Kidney (tissue), 14 donors: ENCODE measurements around the gene PDE4D. TPM values are rescaled to one million over a fixed set of nuclear protein-coding genes. Genes with fewer than 3 reads are reported as not detected.

Experiments
- DNase-seq, 5 donors: peaks; one replicate each; pipeline ENCODE4 v3.0.0-alpha.2; 2013 to 2020
- FAIRE-seq: peaks from 2 replicates; lab custom pipeline; 2012; peaks lifted over from hg19 to GRCh38; lab: Jason Lieb, UNC
- H3K27ac ChIP-seq, 2 donors: one replicate each; pipeline ENCODE4 v1.7.0; 2013; ENCODE audit warnings: low read depth in 2 of 2, low read length in 2 of 2, inconsistent platforms in 1 of 2
- H3K27me3 ChIP-seq: one replicate; pipeline ENCODE4 v1.7.1; 2013; ENCODE audit warnings: low read length, inconsistent platforms; ENCODE audit not compliant: control insufficient read depth, insufficient read depth
- H3K36me3 ChIP-seq, 3 donors: one replicate each; pipeline versions ENCODE4 v1.7.0 to v1.7.1; 2013; ENCODE audit warnings: low read length in 3 of 3, control low read depth in 1 of 3, inconsistent platforms in 1 of 3; ENCODE audit not compliant: insufficient read depth in 3 of 3, control insufficient read depth in 2 of 3
- H3K4me1 ChIP-seq, 3 donors: one replicate each; pipeline versions ENCODE4 v1.7.0 to v1.7.1; 2013; ENCODE audit warnings: low read length in 3 of 3, inconsistent platforms in 1 of 3, low read depth in 1 of 3; ENCODE audit not compliant: control insufficient read depth in 2 of 3, insufficient read depth in 2 of 3
- H3K4me3 ChIP-seq, 3 donors: one replicate each; pipeline versions ENCODE4 v1.7.0 to v1.8.1; 2013; ENCODE audit warnings: low read length in 3 of 3, control low read depth in 1 of 3, inconsistent platforms in 1 of 3
- H3K9ac ChIP-seq, 3 donors: one replicate each; pipeline versions ENCODE4 v1.7.0 to v1.7.1; 2013; ENCODE audit warnings: low read length in 3 of 3, control low read depth in 1 of 3, inconsistent platforms in 1 of 3
- H3K9me3 ChIP-seq, 3 donors: one replicate each; pipeline versions ENCODE4 v1.7.0 to v1.7.1; 2013; ENCODE audit warnings: low read length in 3 of 3, control low read depth in 1 of 3, inconsistent platforms in 1 of 3; ENCODE audit not compliant: control insufficient read depth in 2 of 3, insufficient read depth in 1 of 3
- CTCF ChIP-seq: IDR thresholded peaks from 3 replicates; pipeline ENCODE4 v1.5.1; 2012; ENCODE audit warnings: mild to moderate bottlenecking, moderate library complexity, borderline replicate concordance; ENCODE audit not compliant: insufficient read depth; ENCODE audit errors: extremely low read depth
- intact Hi-C: fragments of 100-400 bp; cut with DNase I; formaldehyde crosslinking; loops from one replicate; pipeline ENCODE4 v1.11.1; 2022
- polyA plus RNA-seq: library from polyadenylated mRNA; stranded (reverse); fragments of 350-450 nt; fragmentation: Illumina TruSeq; extraction: RNeasy Lipid Tissue Mini Kit (QIAGEN cat#74804); gene quantifications from one replicate; pipeline ENCODE4 v1.2.3, GENCODE V29; 2014; ENCODE audit warnings: low read depth, low replicate concordance; ENCODE audit not compliant: insufficient read depth
- total RNA-seq: library from RNA; stranded (reverse); fragmentation: NEBNext Ultra II Directional; extraction: Animal tissue kit (Norgen Biotek cat#: 25700); gene quantifications from one replicate; pipeline ENCODE4 v1.2.1, GENCODE V29; 2021
- donor health status: control.
- donor health status: control.
- donor health status: control.
- donor health status: control.
- donor health status: control.
- donor health status: DM: yes; HTN: yes; CAD: no.
- donor health status: Normal renal cell carcinoma (clear cell type).

Gene PDE4D
- total and polyA plus RNA-seq, 2 donors from 2014 or later: 9.2 to 78.9 TPM

DNA sequence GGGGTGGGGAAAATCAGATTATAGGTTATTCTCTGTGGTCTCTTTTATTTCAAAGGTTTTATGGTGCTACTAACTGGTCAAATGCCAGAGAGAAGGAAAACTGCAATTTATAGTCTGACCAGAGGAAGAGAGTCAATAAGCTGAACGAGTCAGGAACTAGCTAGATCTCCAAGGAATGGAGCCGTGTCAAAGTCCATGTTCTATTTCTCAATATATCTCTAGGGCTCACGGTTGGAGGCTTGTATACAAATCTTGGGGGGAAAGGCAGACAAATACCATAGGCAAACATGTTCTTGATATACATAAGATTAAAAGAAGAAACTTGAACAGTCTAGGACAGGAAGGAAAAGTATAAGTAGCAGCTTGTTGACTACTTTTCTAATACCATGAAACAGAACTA, 627.1 kb downstream of the PDE4D start:
- FAIRE-seq (no peak), DNase-seq (peak in 1 of 5 donors; percentile 44)
- no peak for TF ChIP-seq CTCF
- Histone ChIP-seq H3K36me3 (no peaks in the 10 kb centered on the region), H3K27ac (no peak overlapping the region), H3K4me3 (peak overlapping the region in 1 of 3 donors; percentile 3), H3K27me3 (no peaks in the 10 kb centered on the region), H3K9me3 (no peaks in the 10 kb centered on the region), H3K4me1 (peaks cover 2 to 8% (median 4%) of the 10 kb centered on the region in 3 donors), H3K9ac (no peak overlapping the region)
- intact Hi-C loops: no loop called here

DNA sequence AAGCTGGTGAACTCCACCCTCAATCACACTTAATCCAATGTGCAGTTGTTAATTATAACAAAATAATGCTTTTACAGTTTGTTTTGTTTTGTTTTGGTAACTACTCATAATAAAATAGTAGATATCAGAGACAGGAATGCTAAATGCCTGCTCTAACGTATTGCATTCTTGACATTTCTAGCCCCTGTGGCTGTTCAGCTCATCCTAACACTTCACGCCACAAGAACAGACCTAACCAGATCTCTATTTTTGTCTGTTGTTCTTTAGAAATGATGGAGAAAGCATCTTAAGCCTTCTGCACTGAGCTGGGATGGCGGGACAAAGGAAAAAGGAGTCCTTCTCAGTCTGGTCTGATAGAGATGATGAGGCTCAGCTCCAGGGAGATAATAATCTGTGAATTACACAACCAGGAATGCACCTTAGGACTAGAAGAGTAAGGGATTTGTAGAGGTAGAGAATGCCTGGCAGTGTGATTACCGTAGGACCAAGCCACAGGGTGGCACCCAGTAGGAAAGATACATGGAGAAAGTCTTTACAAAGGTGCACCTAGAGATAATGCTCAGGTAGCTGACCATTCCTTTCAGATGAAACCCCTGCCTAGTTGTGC, 628.8 kb downstream of the PDE4D start:
- FAIRE-seq: no peak
- no peak overlapping the region for H3K9ac ChIP-seq
- H3K4me3 ChIP-seq: no peak overlapping the region
- no peaks in the 10 kb centered on the region for H3K36me3 ChIP-seq
- no peaks in the 10 kb centered on the region for H3K9me3 ChIP-seq
- intact Hi-C loops: no loop called here
- peaks cover 2 to 10% (median 8%) of the 10 kb centered on the region in 3 donors for H3K4me1 ChIP-seq
- no peak for TF ChIP-seq CTCF
- H3K27me3 ChIP-seq: no peaks in the 10 kb centered on the region
- DNase-seq: no peak
- no peak overlapping the region for H3K27ac ChIP-seq

- DNase-seq (no peak), FAIRE-seq (no peak)
- Histone ChIP-seq H3K4me3 (no peak overlapping the region), H3K9me3 (no peaks in the 10 kb centered on the region), H3K4me1 (peaks cover 2 to 11% (median 10%) of the 10 kb centered on the region in 3 donors), H3K9ac (no peak overlapping the region), H3K36me3 (no peaks in the 10 kb centered on the region), H3K27me3 (no peaks in the 10 kb centered on the region), H3K27ac (no peak overlapping the region)
- intact Hi-C loops: no loop called here
- no peak for TF ChIP-seq CTCF
These were observed 629.5 kb downstream of the PDE4D start for GRCh38 chr5:59264013-59264412.

GRCh38 chr5:59261969-59262368, 631.6 kb downstream of the PDE4D start:
- peak; percentile 45 for FAIRE-seq
- no peaks in the 10 kb centered on the region for H3K9me3 ChIP-seq
- intact Hi-C loops: no loop called here
- TF ChIP-seq CTCF: no peak
- peaks cover 2 to 13% (median 10%) of the 10 kb centered on the region in 3 donors for H3K4me1 ChIP-seq
- no peaks in the 10 kb centered on the region for H3K27me3 ChIP-seq
- no peak overlapping the region for H3K9ac ChIP-seq
- no peak overlapping the region for H3K27ac ChIP-seq
- no peak overlapping the region for H3K4me3 ChIP-seq
- DNase-seq: no peak
- H3K36me3 ChIP-seq: no peaks in the 10 kb centered on the region
